GM12873 (cell line): ENCODE measurements around the gene MYB.

ENCODE experiments used
- TF ChIP-seq, protein P1 (sequence below): IDR thresholded peaks from 2 replicates; pipeline ENCODE4 v1.5.1; 2012; ENCODE audit warnings: low read depth, mild to moderate bottlenecking, moderate library complexity, low read length, control low read depth; ENCODE audit not compliant: insufficient read depth; ENCODE audit errors: missing control alignments

Gene MYB

DNA sequence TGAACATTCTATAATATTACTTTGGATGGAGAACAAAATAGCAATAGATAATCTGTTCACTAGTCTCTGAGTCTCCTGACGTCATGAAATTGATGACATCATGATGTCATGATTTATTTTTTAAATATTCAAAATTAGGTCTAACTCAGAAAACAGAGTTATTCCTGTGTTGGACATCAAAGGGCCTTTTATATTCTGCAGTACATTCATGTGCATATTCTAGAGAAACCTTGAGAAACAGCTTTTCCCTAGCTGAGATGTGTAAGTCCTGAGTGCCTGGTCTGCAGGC lies 53.3 kb downstream of the MYB start:
- TF ChIP-seq, protein P1, sequence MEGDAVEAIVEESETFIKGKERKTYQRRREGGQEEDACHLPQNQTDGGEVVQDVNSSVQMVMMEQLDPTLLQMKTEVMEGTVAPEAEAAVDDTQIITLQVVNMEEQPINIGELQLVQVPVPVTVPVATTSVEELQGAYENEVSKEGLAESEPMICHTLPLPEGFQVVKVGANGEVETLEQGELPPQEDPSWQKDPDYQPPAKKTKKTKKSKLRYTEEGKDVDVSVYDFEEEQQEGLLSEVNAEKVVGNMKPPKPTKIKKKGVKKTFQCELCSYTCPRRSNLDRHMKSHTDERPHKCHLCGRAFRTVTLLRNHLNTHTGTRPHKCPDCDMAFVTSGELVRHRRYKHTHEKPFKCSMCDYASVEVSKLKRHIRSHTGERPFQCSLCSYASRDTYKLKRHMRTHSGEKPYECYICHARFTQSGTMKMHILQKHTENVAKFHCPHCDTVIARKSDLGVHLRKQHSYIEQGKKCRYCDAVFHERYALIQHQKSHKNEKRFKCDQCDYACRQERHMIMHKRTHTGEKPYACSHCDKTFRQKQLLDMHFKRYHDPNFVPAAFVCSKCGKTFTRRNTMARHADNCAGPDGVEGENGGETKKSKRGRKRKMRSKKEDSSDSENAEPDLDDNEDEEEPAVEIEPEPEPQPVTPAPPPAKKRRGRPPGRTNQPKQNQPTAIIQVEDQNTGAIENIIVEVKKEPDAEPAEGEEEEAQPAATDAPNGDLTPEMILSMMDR: no peak

DNA sequence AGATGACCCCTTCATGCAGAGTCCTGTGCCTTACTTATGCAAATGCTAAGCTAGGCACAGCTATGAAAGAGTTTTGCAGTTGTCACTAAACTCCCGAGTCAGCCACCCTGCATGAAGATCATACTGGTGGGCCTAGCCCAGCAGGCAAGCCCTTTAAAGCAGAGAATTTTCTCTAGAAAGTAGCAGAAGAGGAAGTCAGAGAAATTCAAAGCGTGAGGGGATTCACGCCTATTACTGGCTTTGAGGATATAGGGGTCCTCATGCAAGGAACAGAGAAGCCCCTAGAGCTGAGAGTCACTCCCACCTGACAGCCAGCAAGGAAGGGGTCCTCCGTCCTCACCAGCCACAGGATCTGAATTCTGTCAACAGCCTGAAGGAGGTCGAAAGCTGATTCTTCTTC lies 54.6 kb downstream of the MYB start:
- TF ChIP-seq, protein P1: no peak

DNA sequence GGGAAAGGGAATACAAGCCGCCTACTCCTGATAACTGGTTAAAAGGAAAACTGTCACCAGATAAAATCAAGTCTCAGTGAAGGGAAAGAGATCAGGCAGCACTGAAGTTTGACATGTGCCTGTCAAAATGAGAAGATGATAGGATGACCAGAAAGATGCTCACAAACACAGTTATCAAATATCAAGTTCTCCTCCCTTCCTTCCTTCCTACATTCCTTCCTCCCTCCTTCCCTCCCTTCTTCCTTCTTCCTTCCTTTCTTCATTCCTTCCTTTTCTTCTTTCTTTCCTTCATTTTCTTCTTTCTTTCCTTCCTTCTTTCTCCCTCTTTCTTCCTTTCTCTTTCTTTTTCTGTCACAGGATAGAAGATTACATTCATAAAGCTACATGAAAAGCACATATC lies 55.2 kb downstream of the MYB start:
- TF ChIP-seq, protein P1: no peak

DNA sequence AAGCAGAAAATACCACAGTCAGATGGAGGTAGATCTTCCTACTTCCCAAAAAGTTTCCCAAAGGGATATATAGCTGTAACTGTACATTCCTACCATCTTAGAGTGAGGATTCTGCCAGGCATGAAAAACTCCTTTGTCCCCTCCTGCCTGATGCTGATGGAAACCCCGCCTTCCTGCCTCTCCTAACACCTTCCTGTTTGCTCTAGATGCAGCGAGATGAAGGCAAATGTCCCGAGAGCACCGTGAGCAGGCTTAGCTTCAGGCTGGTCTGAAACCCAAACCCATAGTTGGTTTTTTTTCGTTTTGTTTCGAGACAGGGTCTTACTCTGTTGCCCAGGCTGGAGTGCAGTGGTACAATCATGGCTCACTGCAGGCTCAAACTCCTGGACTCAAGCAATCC lies 55.6 kb downstream of the MYB start:
- TF ChIP-seq, protein P1: no peak

DNA sequence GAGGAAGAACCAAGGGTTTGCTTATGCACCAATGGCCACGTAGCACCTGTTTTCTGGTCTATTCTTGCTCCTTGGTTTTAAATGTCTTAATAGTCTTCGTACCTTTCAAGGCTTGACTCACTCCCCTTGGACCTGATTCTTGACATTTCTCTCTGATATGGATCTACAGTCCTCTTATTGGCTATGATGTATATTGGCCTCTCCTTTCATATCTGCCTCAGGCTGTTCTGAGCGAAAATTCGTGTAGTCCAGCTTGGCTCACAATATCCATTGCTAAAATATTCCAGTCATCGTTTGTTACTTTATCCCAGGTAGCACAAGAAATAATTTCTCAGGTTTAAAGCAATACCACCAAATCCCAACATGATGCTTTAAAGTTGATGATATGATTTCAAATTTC lies 59.6 kb downstream of the MYB start:
- TF ChIP-seq, protein P1: no peak

DNA sequence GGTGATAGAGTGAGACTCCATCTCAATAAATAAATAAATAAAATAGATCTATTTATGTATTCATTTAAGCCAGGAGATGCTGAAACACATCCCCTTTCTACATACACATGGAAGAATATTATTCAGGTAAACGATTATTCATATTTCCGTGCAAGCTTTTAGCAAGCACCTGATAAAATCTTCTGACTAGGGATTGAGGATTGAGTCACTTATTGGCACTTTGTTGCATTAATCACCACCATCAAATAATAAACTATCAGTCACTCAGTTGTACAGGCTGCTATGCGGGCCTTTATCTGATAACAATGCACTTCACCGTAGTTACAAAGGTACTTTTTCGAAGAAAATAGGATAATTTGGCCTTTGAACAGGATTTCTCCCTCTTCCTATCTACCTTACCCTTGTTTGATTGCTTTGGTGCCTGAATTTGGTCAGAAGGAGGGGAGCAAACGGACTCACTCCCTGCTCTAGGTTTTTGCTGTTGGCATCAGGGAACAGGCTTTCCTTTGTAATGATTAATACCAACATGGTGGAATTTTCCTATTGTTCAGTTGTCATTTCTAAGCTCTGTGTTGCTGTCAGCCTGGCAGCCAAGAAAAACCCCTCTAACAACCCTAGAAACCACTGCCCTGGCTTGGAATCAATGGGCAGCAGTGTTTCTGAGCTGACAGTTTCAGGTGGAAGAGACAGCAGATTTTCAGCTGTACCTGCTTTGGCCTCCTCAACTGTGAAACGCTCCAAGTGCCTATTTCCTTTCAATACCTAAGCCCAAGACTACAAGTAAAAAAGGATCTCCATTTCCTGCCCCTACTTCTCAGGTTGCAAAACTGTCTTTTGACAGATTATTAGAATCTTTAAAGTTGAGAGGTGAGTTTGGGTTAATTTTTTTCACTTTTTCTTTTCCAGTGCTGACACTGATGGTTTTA lies 63.0 kb downstream of the MYB start:
- TF ChIP-seq, protein P1: no peak

DNA sequence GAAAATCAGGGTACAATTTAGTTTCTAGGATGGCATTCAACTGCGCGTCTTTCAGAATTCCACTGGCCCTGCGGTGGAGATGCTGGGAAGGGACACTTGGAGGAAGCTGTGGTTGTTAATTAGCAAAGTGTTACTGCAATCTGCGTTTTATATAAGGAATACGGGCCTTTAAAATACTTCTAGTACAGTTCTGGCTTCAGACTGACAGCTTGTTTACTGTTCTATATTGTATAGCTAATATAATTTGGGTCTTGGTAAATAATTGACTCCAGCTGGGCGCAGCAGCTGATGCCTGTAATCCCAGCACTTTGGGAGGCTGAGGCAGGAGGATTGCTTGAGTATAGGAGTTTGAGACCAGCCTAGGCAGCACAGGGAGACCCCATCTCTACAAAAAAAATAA lies 63.7 kb downstream of the MYB start:
- TF ChIP-seq, protein P1: no peak
